ENCODE measurements around the gene NLRP9. TPM values are rescaled to one million over a fixed set of nuclear protein-coding genes. Genes with fewer than 3 reads are reported as not detected.

The NLRP9 gene
- total and polyA plus RNA-seq, 2 of the 13 experiments (the other 11 are each of a cell fraction or from before 2014, with no cell fraction given): not detected

DNA sequence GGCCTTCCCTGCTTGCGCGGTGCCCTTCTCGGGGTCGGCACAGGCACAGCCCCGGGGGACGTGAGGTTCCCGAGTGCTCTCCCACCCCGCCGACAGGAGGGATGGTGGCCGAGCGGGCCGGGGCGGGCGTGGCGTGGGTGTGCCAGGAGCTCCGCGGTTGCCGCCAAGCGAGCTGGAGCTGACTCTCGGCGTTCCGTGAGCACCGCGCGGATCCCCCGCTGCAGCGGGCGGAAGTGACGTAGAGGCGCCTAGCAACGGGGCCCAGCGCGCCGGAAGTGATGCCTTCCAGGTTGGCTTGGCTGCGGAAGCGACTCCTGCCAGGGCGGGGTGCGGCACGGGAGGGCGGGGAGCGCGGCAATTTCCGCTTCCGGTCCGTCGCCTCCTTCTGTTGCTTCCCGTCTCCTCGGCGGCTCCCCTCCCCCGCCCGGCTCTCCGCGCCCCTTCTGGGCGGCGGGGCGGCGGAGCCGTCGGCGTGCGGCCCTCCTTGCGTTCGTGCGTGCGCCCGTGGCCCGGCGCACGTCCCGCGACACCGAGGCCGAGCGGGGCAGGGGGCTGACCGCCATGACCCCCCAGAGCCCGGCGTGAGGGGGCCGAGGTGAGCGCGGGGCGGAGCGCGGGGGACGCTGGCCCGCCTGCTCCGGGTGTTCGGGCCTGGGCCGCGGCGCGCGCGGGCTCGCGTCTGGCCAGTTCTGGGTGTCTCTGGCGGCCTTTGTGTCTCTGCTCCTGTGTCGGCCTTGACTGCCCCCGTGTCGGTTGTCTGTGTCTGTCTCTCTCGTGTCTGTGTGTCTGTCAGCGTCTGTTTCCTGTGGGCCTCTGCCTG lies 63.2 kb downstream of the NLRP9 start, which contains the start of gene EPN1 (continued):
- peak; percentile 93 for TF ChIP-seq ELF1 (CRISPR knock-in tag; IDR thresholded peaks at IDR 0.05)
- peak; percentile 94 for TF ChIP-seq PHF20 (CRISPR knock-in tag; IDR thresholded peaks at IDR 0.05)
- TF ChIP-seq ZNF773 (CRISPR knock-in tag; IDR thresholded peaks at IDR 0.05; ENCODE audit: borderline replicate concordance): 0 out of 2 replicates have a peak, but pooled peaks have one; percentile 65
- TF ChIP-seq HNF1A (IDR thresholded peaks at IDR 0.05; ENCODE audit: low read depth): no peak
- peak; percentile 64; the same call in 1 of the 2 replicates for TF ChIP-seq HNF1A (CRISPR knock-in tag; IDR thresholded peaks at IDR 0.05; ENCODE audit: borderline replicate concordance)
- TF ChIP-seq FOXO1 (CRISPR knock-in tag; IDR thresholded peaks at IDR 0.05): peak; percentile 55; the same call in 1 of the 2 replicates
- peak; percentile 58; the same call in 1 of the 2 replicates for TF ChIP-seq ERF (CRISPR knock-in tag; IDR thresholded peaks at IDR 0.05)
- no peak for TF ChIP-seq ZBTB39 (CRISPR knock-in tag; IDR thresholded peaks at IDR 0.05)
- TF ChIP-seq NONO (IDR thresholded peaks at IDR 0.05): no peak
- peak; percentile 90 for TF ChIP-seq NONO (CRISPR knock-in tag; conservative IDR thresholded peaks at IDR 0.05)
- TF ChIP-seq MAFG (CRISPR knock-in tag; IDR thresholded peaks at IDR 0.05): no peak
- TF ChIP-seq MAZ (IDR thresholded peaks at IDR 0.05; ENCODE audit: borderline replicate concordance, low read depth, low read length): peak; percentile 90; the same call in 1 of the 2 replicates
- peak; percentile 94 for TF ChIP-seq MAZ (CRISPR knock-in tag; IDR thresholded peaks at IDR 0.05; ENCODE audit: low read depth)
- peak; percentile 77 for TF ChIP-seq POLR2AphosphoS5 (IDR thresholded peaks at IDR 0.05; ENCODE audit: low read depth, low read length)
- TF ChIP-seq, protein P1, sequence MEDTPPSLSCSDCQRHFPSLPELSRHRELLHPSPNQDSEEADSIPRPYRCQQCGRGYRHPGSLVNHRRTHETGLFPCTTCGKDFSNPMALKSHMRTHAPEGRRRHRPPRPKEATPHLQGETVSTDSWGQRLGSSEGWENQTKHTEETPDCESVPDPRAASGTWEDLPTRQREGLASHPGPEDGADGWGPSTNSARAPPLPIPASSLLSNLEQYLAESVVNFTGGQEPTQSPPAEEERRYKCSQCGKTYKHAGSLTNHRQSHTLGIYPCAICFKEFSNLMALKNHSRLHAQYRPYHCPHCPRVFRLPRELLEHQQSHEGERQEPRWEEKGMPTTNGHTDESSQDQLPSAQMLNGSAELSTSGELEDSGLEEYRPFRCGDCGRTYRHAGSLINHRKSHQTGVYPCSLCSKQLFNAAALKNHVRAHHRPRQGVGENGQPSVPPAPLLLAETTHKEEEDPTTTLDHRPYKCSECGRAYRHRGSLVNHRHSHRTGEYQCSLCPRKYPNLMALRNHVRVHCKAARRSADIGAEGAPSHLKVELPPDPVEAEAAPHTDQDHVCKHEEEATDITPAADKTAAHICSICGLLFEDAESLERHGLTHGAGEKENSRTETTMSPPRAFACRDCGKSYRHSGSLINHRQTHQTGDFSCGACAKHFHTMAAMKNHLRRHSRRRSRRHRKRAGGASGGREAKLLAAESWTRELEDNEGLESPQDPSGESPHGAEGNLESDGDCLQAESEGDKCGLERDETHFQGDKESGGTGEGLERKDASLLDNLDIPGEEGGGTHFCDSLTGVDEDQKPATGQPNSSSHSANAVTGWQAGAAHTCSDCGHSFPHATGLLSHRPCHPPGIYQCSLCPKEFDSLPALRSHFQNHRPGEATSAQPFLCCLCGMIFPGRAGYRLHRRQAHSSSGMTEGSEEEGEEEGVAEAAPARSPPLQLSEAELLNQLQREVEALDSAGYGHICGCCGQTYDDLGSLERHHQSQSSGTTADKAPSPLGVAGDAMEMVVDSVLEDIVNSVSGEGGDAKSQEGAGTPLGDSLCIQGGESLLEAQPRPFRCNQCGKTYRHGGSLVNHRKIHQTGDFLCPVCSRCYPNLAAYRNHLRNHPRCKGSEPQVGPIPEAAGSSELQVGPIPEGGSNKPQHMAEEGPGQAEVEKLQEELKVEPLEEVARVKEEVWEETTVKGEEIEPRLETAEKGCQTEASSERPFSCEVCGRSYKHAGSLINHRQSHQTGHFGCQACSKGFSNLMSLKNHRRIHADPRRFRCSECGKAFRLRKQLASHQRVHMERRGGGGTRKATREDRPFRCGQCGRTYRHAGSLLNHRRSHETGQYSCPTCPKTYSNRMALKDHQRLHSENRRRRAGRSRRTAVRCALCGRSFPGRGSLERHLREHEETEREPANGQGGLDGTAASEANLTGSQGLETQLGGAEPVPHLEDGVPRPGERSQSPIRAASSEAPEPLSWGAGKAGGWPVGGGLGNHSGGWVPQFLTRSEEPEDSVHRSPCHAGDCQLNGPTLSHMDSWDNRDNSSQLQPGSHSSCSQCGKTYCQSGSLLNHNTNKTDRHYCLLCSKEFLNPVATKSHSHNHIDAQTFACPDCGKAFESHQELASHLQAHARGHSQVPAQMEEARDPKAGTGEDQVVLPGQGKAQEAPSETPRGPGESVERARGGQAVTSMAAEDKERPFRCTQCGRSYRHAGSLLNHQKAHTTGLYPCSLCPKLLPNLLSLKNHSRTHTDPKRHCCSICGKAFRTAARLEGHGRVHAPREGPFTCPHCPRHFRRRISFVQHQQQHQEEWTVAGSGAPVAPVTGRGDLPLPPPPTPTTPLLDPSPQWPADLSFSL (CRISPR knock-in tag; IDR thresholded peaks at IDR 0.05): no peak
- TF ChIP-seq ELF4 (CRISPR knock-in tag; IDR thresholded peaks at IDR 0.05; ENCODE audit: borderline replicate concordance): peak; percentile 81; the same call in 1 of the 2 replicates
